Measurements from ENCODE around the gene NECAB2. TPM values are rescaled to one million over a fixed set of nuclear protein-coding genes. Genes with fewer than 3 reads are reported as not detected.
A peak's percentile ranks its signal among the peaks of the same experiment; 100 is the strongest.

The NECAB2 gene
- total RNA-seq, 1 experiment from 2014 or later, result not detected

GRCh38 chr16:84024854-84025253, 56.8 kb downstream of the NECAB2 start:
- peak; percentile 74 for DNase-seq (ENCODE audit: low read depth)

DNA sequence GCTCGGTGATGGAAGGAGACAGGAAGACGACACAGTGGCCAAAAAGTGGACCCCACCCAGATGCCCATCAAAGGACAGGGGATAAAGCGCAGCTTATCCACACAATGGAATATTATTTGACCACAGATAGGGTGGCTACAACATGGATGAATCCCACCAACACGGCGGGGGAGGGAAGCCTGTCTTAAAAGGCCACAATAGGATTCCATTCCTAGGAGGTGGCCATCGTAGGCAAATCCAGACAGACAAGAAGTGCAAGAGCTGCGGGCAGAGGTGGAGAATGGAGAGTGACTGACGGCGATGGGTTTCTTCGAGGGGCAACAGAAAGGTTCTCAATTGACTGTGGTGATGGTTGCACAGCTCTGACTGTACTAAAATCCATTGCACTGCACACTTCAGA, 58.6 kb downstream of the NECAB2 start:
- DNase-seq (ENCODE audit: low read depth), result no peak

GRCh38 chr16:84027625-84028024, 59.6 kb downstream of the NECAB2 start:
- DNase-seq (ENCODE audit: low read depth), result no peak

GRCh38 chr16:84029297-84030047, 61.4 kb downstream of the NECAB2 start:
- no peak for DNase-seq (ENCODE audit: low read depth)

GRCh38 chr16:84031556-84031955, 63.5 kb downstream of the NECAB2 start:
- DNase-seq (ENCODE audit: low read depth), result no peak

DNA sequence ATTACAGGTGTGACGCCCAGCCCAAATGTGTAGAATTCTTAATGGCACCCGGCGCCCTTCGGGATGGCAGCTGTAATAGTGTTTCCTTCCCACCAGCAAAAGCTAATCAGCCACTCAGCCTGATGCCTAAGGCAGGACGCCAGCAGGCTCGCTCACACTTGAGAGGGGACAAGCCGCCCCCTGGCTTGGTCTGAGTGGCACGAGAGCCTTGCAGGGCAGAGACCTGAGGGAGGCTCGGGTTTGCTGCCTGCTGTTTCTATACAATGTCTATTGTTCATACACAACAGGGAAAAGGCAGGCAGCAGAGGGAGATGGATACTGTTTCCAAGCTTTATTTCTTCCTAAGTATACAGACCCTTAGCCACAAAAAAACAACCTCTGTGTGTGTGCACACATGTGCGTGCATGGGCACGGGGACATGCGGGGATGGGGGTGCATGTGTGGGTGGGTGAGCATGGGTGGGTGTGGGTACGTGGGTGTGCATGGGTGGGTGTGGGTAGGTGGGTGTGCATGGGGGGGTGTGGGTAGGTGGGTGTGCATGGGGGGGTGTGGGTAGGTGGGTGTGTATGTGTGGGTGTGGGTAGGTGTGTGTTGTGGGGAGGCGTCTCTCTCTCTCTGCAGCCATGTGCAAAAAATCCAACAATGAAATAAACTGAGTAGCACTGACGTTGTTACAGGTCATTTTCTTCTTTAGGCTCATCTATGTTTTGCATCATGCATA, 64.6 kb downstream of the NECAB2 start:
- DNase-seq (ENCODE audit: low read depth), result no peak

DNA sequence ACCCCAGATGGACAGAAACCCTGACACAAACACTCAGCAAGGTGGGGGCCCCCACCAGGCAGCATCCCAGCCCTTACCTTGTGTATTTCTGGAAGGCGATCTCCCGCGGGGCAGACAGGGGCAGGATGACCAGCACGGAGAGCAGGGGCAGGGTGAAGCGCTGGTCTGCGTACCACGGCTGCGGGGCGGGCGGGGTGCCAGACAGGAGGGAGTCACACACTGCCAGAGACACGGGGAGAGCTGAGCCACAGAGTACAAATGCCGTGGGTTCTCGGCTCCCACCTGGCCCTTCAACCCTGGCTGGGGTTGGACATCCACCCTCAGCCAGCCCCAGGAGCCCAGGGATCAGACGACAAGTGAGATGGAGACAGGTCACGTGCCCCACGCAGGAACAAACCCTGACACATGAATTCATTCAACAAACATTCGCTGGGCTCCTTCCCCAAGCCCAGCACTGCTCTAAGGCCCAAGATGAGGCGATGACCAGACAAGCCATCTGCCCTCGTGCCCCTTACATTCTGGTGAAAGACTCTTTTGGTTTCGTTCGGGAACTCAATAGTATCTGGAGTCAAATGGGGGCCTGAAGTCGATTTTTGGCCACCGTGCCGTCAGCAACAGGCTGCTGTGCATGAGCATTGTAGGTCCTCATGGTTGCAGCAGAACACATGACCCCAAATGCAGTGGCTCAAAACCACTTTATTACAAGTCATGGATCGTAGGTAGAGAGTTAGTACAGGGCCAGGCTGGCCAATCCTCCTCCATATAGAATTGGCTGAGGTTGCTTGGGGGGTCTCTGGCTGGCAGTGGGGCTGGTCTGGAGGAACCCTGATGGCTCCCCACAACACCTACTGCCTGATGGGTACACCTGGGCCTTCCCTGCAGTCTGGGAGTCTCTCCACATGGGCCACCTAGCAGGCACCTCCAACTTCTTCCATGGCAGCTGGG, 65.5 kb downstream of the NECAB2 start:
- DNase-seq (ENCODE audit: low read depth), result no peak

- no peak for DNase-seq (ENCODE audit: low read depth)
Measured at GRCh38 chr16:84034516-84034915, 66.5 kb downstream of the NECAB2 start.

- no peak for DNase-seq (ENCODE audit: low read depth)
Measured at GRCh38 chr16:84036131-84036530, 68.1 kb downstream of the NECAB2 start.

GRCh38 chr16:84036982-84037425, 69.0 kb downstream of the NECAB2 start:
- no peak for DNase-seq (ENCODE audit: low read depth)

- no peak for DNase-seq (ENCODE audit: low read depth)
Measured at GRCh38 chr16:84038469-84038868, 70.4 kb downstream of the NECAB2 start.

- no peak for DNase-seq (ENCODE audit: low read depth)
Measured at GRCh38 chr16:84039696-84040095, 71.7 kb downstream of the NECAB2 start.

- no peak for DNase-seq (ENCODE audit: low read depth)
Measured at GRCh38 chr16:84040226-84040822, 72.3 kb downstream of the NECAB2 start.

DNA sequence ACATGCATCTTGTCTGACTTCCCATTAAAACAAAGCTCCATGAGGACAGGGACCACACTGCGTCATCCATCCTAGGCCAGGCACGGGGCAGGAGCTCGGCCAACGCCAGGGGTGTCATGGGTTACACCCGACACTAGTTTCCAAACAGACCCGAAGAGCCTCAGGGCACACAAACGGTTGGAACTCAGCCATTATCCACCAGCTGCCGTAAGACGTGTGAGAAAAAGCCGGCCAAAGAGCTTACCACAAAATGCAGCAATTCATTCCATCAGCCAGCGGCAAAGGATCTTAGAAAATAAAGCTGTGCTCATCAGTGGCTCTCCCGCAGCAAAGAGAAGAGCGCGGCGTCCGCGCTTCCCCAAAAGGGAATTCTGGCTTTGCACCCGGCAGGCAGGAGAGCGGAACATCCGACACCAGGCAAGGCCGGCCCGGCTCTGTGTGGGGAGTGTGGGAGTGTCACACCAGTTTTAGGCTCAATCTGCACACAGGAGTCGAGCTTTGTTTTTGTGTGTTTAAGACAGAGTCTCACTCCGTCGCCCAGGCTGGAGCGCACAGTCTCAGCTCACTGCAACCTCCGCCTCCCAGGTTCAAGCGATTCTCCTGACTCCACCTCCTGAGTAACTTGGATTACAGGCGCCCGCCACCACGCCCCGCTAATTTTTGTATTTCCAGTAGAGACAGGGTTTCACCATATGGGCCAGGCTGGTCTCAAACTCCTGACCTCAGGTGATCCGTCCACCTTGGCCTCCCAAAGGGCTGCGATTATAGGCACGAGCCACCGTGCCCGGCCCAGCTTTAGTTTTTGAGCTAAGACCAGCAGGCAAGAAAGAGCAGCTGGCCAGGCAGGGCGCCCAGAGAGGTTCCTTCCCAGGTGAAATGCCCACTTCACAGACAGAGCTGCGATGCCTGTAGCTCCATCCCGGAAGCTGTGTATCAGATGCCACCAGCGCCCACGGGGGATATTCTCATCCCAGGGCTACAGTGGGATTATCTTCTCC, 73.1 kb downstream of the NECAB2 start:
- peak; percentile 85 for DNase-seq (ENCODE audit: low read depth)

DNA sequence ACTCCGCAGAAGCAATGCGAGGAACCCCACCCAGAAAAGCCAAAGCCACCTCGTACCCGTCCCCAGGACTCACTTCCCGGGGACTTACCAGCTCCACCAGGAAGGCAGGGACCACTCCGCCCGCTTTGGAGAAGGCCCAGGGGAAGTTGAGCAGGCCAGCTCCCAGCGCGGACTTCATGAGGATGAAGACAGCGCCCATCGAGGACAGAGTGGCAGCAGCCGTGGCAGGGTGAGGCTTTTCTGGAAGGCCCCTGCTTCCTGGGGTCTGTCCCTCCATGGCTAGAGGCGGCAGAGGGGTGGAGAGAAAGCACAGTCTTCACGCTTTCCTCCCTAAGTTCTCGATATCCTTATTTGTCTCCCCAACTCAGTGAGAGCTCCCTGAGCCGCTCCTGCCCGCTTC, 73.8 kb downstream of the NECAB2 start:
- no peak for DNase-seq (ENCODE audit: low read depth)

DNA sequence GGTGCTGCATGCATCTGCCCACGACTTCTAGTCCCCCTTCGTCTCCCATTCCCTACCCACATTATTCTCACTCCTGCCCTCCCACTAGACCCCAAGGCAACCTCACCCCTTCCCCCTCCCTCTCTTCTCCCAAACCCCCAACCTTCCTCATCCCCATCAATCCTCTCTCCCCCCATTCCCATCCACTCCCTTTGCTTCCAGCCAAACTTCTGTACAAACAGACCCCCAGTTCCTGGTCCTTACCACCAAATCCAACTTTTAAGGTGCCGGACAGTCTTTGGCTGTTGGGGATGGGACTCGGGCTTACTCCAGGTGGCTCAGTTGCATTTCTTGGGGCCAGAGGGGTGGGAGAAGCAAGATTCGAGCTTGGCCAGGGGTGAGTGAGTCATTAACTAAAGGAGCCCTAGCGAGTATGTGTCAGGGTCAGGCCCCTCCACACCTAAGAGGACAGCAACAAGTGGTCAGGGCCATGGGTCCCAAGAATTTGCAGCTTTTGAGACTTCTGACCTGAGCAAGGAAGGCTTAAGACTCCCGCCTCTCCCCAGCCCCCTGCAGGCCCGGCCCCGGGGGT, 74.3 kb downstream of the NECAB2 start, which contains the start of gene SLC38A8:
SLC38A8 (minus strand) TSS at position 488 of the 571 bp plus-strand sequence. CDS start 638 bp downstream, outside the sequence.
- no peak for DNase-seq (ENCODE audit: low read depth)

- no peak for DNase-seq (ENCODE audit: low read depth)
Measured at GRCh38 chr16:84042879-84043485, 74.9 kb downstream of the NECAB2 start.

GRCh38 chr16:84043486-84044117, 75.6 kb downstream of the NECAB2 start:
- DNase-seq (ENCODE audit: low read depth), result no peak

DNA sequence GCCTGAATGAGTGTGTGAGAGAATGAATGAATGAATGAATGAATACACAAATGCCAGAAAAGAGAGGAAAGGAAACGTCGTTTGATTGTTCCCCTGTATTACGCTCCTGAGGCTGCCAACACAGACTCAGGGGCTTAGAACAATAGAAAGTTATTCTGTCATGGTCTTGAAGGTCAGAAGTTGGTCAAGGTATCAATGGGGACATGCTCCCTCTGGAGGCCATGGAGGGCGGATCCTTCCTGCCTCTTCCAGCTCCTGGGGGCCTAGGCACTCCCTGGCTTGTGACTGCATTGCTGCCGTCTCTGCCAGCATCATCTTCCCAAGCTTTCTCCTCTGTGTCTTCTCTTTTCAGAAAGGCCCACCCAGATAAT, 76.1 kb downstream of the NECAB2 start:
- peak; percentile 32 for DNase-seq (ENCODE audit: low read depth)

All from RPMI7951 (cell line).